Esophagus mucosa (tissue), 1 donor: ENCODE data around the gene CLDN5. TPM values are rescaled to one million over a fixed set of nuclear protein-coding genes. Genes with fewer than 3 reads are reported as not detected.

Experiments
- ATAC-seq: fragments of 200-7000 bp; cut with Tn5 transposase; one replicate; pipeline ENCODE4 v1.9.1; 2020
- total RNA-seq: library from RNA; stranded (reverse); gene quantifications from one replicate; pipeline ENCODE4 v1.2.4, GENCODE V29; 2023
- donor health status: DM: yes; HTN: yes; CAD: no.

The CLDN5 gene
- total RNA-seq, 1 donor from 2014 or later = 10.4 TPM

DNA sequence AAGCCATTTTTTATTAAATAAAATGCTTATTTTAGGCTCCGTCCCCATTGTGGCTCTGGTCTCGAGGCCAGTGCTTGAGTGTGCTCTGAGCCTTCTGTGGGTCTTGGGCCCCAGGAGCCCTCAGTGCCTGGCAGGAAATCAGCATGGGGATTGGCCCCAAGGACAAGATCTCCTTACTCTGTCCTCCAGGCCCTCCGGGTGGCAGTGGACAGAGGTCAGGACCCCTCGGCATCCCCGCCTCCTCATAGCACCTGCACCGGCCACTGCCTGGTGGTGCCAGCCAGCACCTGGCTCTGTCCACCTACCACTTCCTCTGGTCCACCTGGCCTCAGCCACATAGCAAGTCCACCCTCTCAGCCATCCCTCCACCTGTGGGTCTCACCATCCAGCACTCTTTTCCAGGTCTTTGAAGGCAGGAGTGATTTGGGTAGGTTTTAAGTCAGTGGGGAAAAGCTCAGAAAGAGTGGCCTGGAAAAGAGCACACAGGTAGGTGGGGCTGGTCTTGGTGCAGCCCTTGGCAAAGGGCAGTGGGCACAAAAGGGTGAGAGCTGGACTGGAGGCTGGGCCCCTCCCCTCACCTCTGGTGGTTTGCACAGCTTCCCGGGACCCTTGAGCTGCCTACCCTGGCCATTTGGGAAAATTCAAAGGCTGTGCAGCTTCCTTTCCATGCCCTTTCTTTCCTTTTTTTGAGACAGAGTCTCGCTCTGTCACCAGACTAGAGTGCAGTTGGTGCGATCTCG, 3.5 kb downstream of the CLDN5 start:
- no peak for ATAC-seq

- ATAC-seq = no peak
These were observed 4.2 kb downstream of the CLDN5 start for GRCh38 chr22:19520007-19520406.

GRCh38 chr22:19519041-19519926, 4.9 kb downstream of the CLDN5 start:
- no peak for ATAC-seq

GRCh38 chr22:19518635-19519034, 5.6 kb downstream of the CLDN5 start:
- ATAC-seq = no peak

DNA sequence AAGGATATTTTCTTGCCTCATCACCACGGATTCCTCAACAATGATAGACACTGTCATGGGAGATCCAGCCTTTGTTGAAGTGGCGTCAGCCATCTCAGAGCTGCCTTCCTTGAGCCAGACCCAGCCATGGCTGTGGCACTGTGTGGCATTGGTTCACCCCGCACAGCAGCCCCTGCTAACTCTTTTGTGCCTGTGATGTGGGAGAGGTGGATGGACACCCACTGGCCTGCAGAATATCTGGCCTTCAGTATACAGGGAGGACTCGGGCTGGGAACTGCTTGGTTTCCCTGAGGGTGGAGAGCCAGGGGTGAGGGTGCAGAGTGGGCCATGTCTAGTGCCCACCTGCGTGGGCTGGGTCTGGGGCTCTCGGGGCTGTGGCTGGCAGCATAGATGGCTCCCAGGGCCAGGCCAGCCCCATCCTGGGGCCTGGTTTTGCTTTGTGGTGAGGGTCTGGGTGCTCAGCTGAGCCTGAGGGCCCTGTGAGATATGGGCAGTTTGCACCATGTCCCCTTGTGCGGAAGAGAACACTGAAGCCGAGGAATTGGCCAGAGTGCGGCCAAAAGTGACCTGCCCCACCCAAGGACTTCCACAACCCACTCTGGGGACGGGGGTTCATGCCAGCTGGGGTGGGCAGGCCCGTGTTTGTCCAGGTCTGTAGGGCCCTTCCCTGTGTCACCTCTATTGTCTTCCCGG, 6.1 kb downstream of the CLDN5 start:
- no peak for ATAC-seq

DNA sequence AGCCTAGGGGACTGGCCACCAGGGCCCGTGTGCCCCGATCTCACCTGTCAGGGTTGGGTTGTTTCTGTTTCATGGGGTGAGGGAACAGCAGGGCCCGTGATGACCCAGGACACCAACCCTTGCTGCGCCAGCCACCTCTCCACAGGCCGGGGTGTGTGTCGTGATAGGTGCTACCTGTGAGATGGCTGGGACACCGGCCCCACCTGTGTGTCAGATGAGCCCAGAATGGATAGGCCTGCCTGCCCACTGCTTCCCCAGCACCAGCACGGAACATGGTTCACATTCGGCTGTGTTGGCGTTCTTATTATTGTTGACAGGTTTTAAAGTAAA, 7.1 kb downstream of the CLDN5 start:
- ATAC-seq = no peak

DNA sequence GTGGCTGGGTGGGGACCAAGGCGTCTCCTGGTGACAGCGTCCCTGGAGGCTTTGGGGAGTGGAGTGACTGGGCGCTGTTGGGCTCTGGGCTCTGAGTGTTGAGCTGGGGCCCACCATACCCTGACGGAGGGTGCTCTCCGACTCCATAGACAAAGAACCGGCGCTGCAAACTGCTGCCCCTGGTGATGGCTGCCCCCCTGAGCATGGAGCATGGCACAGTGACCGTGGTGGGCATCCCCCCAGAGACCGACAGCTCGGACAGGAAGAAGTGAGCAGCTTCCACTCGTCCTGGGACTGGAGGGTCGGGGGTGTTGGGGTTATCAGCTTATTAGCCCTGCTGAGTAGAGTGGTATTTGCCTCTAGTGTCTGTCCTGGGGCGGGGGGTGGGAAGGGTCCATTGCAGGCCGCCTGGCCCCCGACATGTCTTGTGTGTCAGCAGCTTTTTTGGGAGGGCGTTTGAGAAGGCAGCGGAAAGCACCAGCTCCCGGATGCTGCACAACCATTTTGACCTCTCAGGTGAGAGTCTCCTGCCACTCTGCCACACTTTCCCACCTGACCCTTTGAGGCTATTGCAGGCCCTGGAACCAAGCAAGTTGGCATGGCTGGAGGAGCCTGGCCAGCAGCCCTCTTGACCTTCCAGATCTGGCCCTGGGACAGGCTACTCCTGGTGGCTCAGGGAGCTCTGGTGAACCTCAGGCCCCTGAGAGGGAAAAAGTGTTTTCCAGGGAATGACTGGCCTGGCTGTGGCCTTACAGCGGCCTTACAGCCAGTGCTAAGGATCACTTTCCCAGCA, 7.6 kb downstream of the CLDN5 start:
- no peak for ATAC-seq

GRCh38 chr22:19515654-19516377, 8.4 kb downstream of the CLDN5 start:
- ATAC-seq = no peak

DNA sequence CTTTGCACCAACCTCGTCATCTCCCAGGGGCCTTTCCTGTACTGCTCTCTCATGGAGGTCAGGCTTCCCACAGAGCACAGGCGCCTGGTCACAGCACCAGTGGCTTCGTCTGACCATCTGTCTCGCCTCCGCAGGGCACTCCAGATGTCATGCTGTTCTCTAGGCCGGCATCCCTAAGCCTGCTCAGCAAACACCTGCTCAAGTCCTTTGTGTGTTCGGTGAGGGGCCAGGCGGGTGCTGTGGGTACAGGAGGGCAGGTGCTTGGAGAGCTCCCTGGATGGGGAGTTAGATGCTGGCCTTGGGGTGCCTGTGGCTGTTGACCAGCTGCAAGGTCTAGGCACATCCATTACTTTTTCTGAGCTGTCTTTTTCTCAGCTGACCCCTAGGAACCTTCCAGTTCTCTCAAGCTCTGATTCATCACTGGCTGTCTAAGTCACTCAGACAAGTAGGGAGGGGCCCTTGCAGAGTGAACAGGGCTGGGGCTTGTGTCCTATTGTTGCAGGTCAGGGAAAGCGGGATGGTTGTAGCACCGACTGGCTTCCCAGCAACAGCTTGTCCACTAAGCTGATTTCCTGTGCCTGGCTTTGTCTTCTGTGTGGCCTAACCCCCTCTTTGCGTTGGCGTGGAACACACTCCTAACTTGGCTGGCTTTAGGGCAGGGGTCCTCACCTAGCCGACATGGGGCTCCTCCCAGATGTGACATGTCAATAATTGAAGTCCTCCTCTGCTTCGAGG, 9.2 kb downstream of the CLDN5 start:
- peak; percentile 22 for ATAC-seq

GRCh38 chr22:19513823-19514222, 10.4 kb downstream of the CLDN5 start:
- ATAC-seq = no peak

GRCh38 chr22:19510919-19511341, 13.3 kb downstream of the CLDN5 start:
- ATAC-seq = peak; percentile 76

- no peak for ATAC-seq
These were observed 14.3 kb downstream of the CLDN5 start for GRCh38 chr22:19509923-19510322.

DNA sequence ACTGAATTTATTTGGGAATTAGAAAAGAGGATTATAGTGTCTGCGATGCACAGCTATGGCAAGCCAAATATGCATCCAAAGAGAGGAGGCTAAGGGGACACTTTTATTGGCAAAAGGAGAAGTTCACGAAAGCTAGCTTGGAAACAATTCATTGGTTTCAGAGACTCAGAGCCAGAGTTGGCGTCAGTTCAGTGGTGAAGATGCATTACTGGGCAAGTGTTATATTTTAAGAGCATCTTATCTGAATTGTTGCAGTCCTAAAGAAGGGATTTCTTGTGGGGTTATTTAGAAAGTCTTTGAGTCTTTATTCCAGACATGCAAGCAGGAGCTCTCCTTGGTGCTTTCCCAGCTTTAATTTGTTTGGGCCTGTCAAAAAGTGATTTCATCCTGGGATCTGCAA, 15.0 kb downstream of the CLDN5 start:
- no peak for ATAC-seq

DNA sequence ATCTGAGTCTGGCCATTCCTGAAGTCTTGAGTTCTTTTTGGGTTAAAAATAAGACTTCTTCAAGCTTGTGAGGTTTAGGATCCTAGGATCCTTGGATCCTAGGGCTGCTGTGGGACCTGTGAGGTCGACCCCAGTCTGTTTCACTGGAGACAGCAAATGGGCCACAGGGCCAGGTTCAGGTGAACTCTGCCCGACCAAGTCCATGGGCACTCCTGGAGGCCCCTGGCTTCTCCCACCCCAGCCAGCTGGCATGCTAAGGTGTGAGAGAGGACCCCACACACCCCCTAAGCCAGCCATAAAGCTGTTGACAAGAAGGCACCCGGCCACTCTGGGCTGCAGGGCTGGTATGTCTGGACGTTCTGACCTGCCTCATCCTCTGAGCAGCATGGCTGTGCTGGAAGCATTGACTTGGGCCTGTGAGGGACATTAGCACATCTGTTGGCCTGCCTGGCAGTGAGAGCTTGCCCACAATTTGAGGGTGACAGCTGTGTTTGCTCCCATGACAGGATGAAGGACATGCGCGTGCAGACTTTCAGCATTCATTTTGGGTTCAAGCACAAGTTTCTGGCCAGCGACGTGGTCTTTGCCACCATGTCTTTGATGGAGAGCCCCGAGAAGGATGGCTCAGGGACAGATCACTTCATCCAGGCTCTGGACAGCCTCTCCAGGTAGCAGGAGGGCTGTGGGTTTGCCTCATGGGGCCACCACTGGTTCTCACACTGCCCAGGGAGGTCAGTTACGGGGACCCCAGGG, 16.0 kb downstream of the CLDN5 start:
- ATAC-seq = no peak

DNA sequence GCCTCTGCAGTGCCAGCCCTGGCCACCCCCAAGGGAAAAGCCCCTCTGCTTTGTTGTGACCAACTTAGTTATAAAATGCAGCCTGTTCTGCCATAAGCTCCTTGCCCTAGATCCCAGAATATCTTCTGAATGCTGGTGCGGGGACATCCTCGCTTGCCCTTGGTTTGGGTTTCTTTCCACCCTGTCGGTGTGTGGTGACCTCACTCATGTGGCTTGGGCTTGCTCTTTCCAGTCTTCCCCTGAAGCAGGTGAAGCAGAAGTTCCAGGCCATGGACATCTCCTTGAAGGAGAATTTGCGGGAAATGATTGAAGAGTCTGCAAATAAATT, 16.7 kb downstream of the CLDN5 start:
- no peak for ATAC-seq

- ATAC-seq = no peak
These were observed 18.0 kb downstream of the CLDN5 start for GRCh38 chr22:19506212-19506611.

GRCh38 chr22:19505735-19506126, 18.5 kb downstream of the CLDN5 start:
- no peak for ATAC-seq

- no peak for ATAC-seq
These were observed 19.1 kb downstream of the CLDN5 start for GRCh38 chr22:19504900-19505734.

GRCh38 chr22:19503869-19504268, 20.3 kb downstream of the CLDN5 start:
- ATAC-seq = no peak

GRCh38 chr22:19503367-19503766, 20.8 kb downstream of the CLDN5 start:
- no peak for ATAC-seq
